Activated CD8-positive, alpha-beta memory T cell treated with anti-CD3 and anti-CD28 coated beads for 1 hour (primary cell): ENCODE data around the gene CTRB2.

Experiments used
- DNase-seq, 2 donors: peaks; one replicate each; pipeline ENCODE4 v3.0.0-alpha.2; 2020; ENCODE audit warnings: low read depth in 1 of 2; ENCODE audit errors: extremely low read depth in 1 of 2

Gene CTRB2

DNA sequence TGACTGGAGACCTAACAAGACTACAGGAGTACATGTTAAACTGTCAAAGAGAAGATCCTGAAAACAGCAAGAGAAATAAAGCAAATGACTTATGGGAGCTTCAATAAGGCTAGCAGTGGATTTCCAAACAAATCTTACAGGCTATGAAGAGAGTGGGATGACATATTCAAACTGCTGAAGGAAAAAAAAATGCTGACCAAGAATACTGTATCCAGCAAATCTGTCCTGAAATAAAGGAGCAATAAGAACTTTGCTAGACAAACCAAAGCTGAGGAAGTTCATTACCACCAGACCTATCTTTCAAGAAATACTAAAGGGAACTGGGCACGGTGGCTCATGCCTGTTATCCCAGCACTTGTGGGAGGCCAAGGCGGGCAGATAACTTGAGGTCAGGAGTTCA is 30.0 kb downstream of the CTRB2 start:
- DNase-seq: no peak

DNA sequence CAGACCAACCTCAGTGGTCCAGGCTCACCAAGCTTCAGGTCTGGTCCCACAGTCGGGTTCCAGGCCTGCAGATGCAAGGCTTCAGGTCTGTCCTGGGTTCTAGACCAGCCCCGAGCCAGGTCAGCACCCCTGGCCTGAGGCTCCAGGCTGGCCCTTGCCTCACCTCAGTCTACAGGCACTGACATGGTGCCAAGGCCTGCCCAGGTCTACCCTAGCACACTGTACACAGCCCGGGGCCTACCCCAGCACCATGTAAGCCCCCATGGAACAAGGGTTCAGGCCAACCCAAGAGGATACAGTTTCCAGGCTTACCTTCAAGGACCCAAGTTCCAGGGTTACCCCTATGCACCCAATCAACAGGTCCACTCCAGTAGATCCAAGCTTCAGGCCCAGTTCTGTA is 31.9 kb downstream of the CTRB2 start:
- DNase-seq: no peak

DNA sequence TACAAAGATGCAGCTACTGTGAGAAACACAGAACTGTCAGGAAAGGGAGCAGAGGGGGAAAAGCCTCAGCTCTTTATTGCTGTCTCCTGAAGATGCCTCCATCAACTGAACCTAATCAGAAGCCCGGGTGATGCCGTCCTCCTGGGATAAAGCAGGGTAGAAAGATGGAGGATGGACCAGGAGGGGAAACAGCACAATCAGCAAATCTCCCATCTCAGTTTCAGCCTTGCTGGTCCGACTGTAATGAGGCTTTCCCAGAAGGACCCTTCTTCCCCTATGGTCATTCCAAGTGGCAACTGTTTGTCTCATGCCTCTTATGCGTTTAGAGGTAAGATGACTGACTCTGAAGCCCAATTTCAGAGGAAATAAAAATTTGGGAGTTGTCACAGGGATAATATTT is 34.4 kb downstream of the CTRB2 start:
- no peak for DNase-seq

DNA sequence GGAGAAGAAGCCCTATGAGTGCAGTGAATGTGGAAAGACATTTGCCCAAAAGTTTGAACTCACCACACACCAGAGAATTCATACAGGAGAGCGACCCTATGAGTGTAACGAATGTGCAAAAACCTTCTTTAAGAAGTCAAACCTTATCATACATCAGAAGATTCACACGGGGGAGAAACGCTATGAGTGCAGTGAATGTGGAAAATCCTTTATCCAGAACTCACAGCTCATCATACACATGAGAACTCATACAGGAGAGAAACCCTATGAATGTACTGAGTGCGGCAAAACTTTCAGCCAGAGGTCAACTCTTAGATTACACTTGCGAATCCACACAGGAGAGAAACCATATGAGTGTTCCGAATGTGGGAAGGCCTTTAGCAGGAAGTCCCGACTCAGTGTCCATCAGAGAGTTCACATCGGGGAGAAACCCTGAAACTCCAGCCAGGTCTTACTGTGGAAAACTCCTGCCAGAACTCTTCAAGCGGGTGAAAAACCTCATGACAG is 37.0 kb downstream of the CTRB2 start:
- DNase-seq: no peak

DNA sequence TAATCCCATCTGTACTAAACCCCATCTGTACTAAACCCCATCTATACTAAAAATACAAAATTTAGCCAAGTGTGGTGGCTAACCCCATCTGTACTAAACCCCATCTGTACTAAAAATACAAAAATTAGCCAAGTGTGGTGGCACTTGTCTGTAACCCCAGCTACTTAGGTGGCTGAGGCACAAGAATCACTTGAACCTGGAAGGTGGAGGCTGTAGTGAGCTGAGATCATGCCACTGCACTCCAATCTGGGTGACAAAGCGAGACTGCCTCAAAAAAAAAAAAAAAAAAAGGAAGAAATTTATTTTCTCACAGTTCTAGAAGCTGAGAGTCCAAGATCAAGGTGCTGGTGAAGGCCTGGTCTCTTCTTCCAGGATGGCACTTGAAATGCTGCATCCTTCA is 46.6 kb downstream of the CTRB2 start:
- no peak for DNase-seq
